ENCODE results near the gene PTH1R. TPM values are rescaled to one million over a fixed set of nuclear protein-coding genes. Genes with fewer than 3 reads are reported as not detected.
"Not testable (repeated sequence)": the region's sequence is repeated elsewhere in the genome, so short reads cannot be mapped to it uniquely, and the experiment has no call there.

PTH1R gene
- total RNA-seq, 2 donors from 2014 or later, result not detected

DNA sequence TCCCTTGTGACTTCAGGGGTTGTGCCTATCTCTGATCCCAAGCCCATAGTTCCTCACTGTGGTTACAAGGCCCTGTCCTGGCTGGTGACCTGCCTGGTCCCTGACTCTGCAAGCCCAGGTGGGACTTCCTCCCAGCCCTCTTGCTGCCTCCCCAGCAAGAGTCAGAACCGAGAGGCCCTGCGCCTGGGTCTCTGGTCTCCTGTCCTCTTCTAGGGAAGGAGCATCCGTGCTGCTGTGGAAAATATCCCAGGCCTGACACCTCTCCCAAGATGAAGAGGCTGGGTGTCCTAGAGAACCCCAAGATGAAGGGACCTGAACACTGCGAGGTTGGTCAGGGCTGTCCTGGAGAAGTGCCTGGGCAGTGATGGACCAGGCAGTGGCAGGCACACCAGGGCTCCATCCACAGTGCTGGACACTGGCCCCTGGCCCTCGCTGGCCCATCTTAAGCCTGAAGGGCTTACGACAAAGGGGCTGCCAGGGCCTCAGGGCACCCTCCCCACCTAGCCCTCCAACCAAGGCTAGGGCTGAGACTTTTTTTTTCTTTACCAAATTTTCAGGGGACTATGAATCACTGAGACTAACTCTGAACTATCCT lies 32.7 kb downstream of the PTH1R start:
- H3K36me3 Mint-ChIP-seq (ENCODE audit: low read depth), result peaks cover 3% of the 10 kb centered on the region
- peaks cover 10% of the 10 kb centered on the region for H3K4me1 Mint-ChIP-seq
- no peak overlapping the region for H3K27ac Mint-ChIP-seq
- ATAC-seq (replicated peaks), result no peak
- H3K27me3 Mint-ChIP-seq, result no peaks in the 10 kb centered on the region
- H3K4me3 Mint-ChIP-seq, result no peak overlapping the region
- no peaks in the 10 kb centered on the region for H3K9me3 Mint-ChIP-seq

- not testable (repeated sequence) for H3K27me3 Mint-ChIP-seq; H3K4me3 Mint-ChIP-seq; H3K9me3 Mint-ChIP-seq; H3K27ac Mint-ChIP-seq; H3K36me3 Mint-ChIP-seq (ENCODE audit: low read depth); ATAC-seq (replicated peaks)
- peaks cover 12% of the 10 kb centered on the region for H3K4me1 Mint-ChIP-seq
Measured at GRCh38 chr3:46910914-46911313, 33.4 kb downstream of the PTH1R start.

- Mint-ChIP-seq H3K4me1 (peaks cover 15% of the 10 kb centered on the region), H3K27ac (no peak overlapping the region), H3K36me3 (ENCODE audit: low read depth) (peaks cover 29% of the 10 kb centered on the region), H3K9me3 (no peaks in the 10 kb centered on the region), H3K27me3 (no peaks in the 10 kb centered on the region), H3K4me3 (no peak overlapping the region)
- ATAC-seq (replicated peaks), result peak; percentile 22
Measured at GRCh38 chr3:46912986-46913385, 35.5 kb downstream of the PTH1R start.

GRCh38 chr3:46913644-46914043 lies 36.1 kb downstream of the PTH1R start:
- Mint-ChIP-seq H3K27me3 (no peaks in the 10 kb centered on the region), H3K9me3 (no peaks in the 10 kb centered on the region), H3K4me3 (no peak overlapping the region), H3K27ac (no peak overlapping the region), H3K36me3 (ENCODE audit: low read depth) (peaks cover 36% of the 10 kb centered on the region), H3K4me1 (peaks cover 15% of the 10 kb centered on the region)
- no peak for ATAC-seq (replicated peaks)

DNA sequence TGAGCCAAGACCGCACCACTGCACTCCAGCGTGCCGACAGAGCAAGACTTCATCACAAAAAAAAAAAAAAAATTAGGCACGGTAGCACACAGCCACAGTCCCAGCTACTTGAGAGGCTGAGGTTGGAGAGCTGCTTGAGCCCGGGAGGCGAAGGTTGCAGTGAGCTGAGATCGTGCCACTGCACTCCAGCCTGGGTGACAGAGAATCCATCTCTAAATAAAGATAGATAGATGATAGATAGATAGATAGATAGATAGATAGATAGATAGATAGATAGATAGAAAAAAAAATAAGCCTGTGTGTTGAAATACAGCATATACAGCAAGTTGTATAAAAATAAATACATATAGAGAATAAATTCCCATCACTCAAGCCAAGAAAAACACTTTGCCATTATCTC lies 37.3 kb downstream of the PTH1R start:
- peaks cover 48% of the 10 kb centered on the region for H3K36me3 Mint-ChIP-seq (ENCODE audit: low read depth)
- no peak overlapping the region for H3K27ac Mint-ChIP-seq
- H3K27me3 Mint-ChIP-seq, result no peaks in the 10 kb centered on the region
- no peak overlapping the region for H3K4me3 Mint-ChIP-seq
- ATAC-seq (replicated peaks), result no peak
- H3K9me3 Mint-ChIP-seq, result no peaks in the 10 kb centered on the region
- peaks cover 15% of the 10 kb centered on the region for H3K4me1 Mint-ChIP-seq

- H3K4me1 Mint-ChIP-seq, result peaks cover 15% of the 10 kb centered on the region
- H3K4me3 Mint-ChIP-seq, result no peak overlapping the region
- peaks cover 53% of the 10 kb centered on the region for H3K36me3 Mint-ChIP-seq (ENCODE audit: low read depth)
- H3K27ac Mint-ChIP-seq, result peak overlapping the region; percentile 0
- peak; percentile 69 for ATAC-seq (replicated peaks)
- no peaks in the 10 kb centered on the region for H3K27me3 Mint-ChIP-seq
- no peaks in the 10 kb centered on the region for H3K9me3 Mint-ChIP-seq
Measured at GRCh38 chr3:46915297-46915822, 37.8 kb downstream of the PTH1R start.

DNA sequence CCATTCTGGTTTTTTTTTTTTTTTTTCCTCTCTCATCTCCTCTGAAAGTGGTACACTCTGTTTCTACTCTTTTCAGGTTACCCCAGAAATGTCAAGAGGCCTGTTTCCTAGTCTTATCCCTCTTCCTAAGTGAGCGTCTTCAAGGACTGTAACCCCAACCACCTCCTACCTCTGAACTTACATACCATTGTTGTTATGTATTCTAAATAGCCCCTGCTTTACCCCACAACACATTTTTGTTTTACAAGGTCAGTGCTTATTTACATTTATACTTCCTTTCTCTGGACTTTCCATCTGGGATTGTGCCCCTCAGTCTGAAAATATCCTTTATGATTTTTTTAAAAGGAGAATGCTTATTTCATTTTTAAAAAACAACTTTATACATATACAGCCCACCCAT lies 38.8 kb downstream of the PTH1R start:
- Mint-ChIP-seq H3K27me3 (no peaks in the 10 kb centered on the region), H3K4me1 (peaks cover 15% of the 10 kb centered on the region), H3K4me3 (no peak overlapping the region), H3K9me3 (no peaks in the 10 kb centered on the region), H3K36me3 (ENCODE audit: low read depth) (peaks cover 62% of the 10 kb centered on the region), H3K27ac (no peak overlapping the region)
- ATAC-seq (replicated peaks), result no peak

- Mint-ChIP-seq H3K36me3 (ENCODE audit: low read depth) (peaks cover 68% of the 10 kb centered on the region), H3K9me3 (no peaks in the 10 kb centered on the region), H3K4me3 (no peak overlapping the region), H3K4me1 (peaks cover 15% of the 10 kb centered on the region), H3K27ac (peak overlapping the region; percentile 7), H3K27me3 (no peaks in the 10 kb centered on the region)
- no peak for ATAC-seq (replicated peaks)
Measured at GRCh38 chr3:46916799-46917198, 39.3 kb downstream of the PTH1R start.

DNA sequence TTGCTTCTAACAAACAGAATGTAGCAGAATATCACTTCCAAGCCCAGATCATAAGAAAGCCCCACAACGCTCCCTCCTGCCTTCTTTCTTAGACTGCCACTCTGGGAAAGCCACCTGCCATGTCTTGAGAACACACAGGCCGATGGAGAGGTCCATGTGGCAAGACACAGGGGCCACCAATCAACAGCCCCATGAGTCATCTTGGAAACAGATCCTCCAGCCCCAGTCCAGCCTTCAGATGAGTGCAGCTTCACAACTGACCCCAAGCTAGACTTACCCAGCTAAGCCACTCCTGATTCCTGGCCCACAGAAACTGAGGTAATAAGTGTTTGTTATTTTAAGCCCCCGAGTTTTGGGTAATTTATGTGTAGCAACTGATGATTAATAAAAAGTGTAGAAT lies 39.7 kb downstream of the PTH1R start:
- no peak for ATAC-seq (replicated peaks)
- H3K9me3 Mint-ChIP-seq, result no peaks in the 10 kb centered on the region
- no peak overlapping the region for H3K4me3 Mint-ChIP-seq
- peak overlapping the region; percentile 7 for H3K27ac Mint-ChIP-seq
- H3K36me3 Mint-ChIP-seq (ENCODE audit: low read depth), result peaks cover 72% of the 10 kb centered on the region
- no peaks in the 10 kb centered on the region for H3K27me3 Mint-ChIP-seq
- peaks cover 15% of the 10 kb centered on the region for H3K4me1 Mint-ChIP-seq

- ATAC-seq (replicated peaks), result no peak
- peaks cover 82% of the 10 kb centered on the region for H3K36me3 Mint-ChIP-seq (ENCODE audit: low read depth)
- no peaks in the 10 kb centered on the region for H3K27me3 Mint-ChIP-seq
- H3K27ac Mint-ChIP-seq, result no peak overlapping the region
- H3K9me3 Mint-ChIP-seq, result no peaks in the 10 kb centered on the region
- H3K4me3 Mint-ChIP-seq, result no peak overlapping the region
- peaks cover 15% of the 10 kb centered on the region for H3K4me1 Mint-ChIP-seq
Measured at GRCh38 chr3:46918202-46918601, 40.7 kb downstream of the PTH1R start.

DNA sequence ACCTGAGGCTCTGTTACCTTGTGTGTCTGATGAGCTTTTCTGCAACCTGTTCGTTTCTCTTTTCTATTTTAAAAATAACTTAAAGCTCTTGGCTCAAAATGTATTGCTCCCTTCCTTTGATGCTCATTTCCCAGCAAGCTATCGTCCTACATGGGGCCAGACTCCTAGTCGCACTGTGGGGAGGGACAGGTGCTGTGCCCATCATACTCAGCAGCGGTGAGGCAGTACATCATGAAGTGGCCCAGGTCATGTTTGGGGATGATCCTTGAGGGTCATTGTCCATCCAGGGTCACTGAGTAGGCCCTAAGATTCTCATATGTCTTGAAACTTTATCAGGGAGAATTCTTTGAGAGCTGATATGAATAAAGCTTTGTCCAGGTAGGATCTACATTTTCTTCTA lies 41.1 kb downstream of the PTH1R start:
- peaks cover 11% of the 10 kb centered on the region for H3K4me1 Mint-ChIP-seq
- peaks cover 86% of the 10 kb centered on the region for H3K36me3 Mint-ChIP-seq (ENCODE audit: low read depth)
- no peak overlapping the region for H3K27ac Mint-ChIP-seq
- H3K4me3 Mint-ChIP-seq, result no peak overlapping the region
- no peaks in the 10 kb centered on the region for H3K27me3 Mint-ChIP-seq
- no peak for ATAC-seq (replicated peaks)
- H3K9me3 Mint-ChIP-seq, result no peaks in the 10 kb centered on the region

- ATAC-seq (replicated peaks), result no peak
- H3K4me3 Mint-ChIP-seq, result no peak overlapping the region
- no peaks in the 10 kb centered on the region for H3K27me3 Mint-ChIP-seq
- peak overlapping the region; percentile 18 for H3K27ac Mint-ChIP-seq
- peaks cover 96% of the 10 kb centered on the region for H3K36me3 Mint-ChIP-seq (ENCODE audit: low read depth)
- H3K4me1 Mint-ChIP-seq, result peaks cover 4% of the 10 kb centered on the region
- no peaks in the 10 kb centered on the region for H3K9me3 Mint-ChIP-seq
Measured at GRCh38 chr3:46921041-46921440, 43.5 kb downstream of the PTH1R start.

DNA sequence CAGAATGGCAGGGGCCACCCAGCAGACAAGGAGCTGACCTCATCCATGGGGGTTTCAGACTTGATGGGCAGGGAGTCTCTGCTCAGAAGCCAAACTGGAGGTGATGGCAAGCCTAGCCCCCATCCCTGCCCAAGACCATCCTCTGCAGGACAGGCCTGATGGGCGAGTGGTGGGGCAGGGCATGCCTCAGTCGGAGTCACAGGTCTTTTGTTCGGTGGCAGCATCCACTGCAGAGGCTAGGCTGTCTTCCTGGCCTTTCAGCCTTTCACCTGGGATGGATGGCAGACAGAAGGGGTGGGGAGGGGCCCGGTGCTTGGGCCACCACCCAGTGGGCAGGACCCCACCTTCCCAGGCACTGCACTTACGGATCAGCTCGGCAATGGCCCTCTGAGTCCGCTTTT lies 44.4 kb downstream of the PTH1R start:
- H3K9me3 Mint-ChIP-seq, result no peaks in the 10 kb centered on the region
- H3K27me3 Mint-ChIP-seq, result no peaks in the 10 kb centered on the region
- ATAC-seq (replicated peaks), result no peak
- H3K27ac Mint-ChIP-seq, result no peak overlapping the region
- no peak overlapping the region for H3K4me3 Mint-ChIP-seq
- peaks cover under 1% of the 10 kb centered on the region for H3K4me1 Mint-ChIP-seq
- peaks cover 96% of the 10 kb centered on the region for H3K36me3 Mint-ChIP-seq (ENCODE audit: low read depth)

- H3K4me1 Mint-ChIP-seq, result peaks cover 6% of the 10 kb centered on the region
- H3K27me3 Mint-ChIP-seq, result no peaks in the 10 kb centered on the region
- H3K27ac Mint-ChIP-seq, result peak overlapping the region; percentile 33
- H3K36me3 Mint-ChIP-seq (ENCODE audit: low read depth), result peaks cover 96% of the 10 kb centered on the region
- no peak for ATAC-seq (replicated peaks)
- no peak overlapping the region for H3K4me3 Mint-ChIP-seq
- H3K9me3 Mint-ChIP-seq, result no peaks in the 10 kb centered on the region
Measured at GRCh38 chr3:46922426-46922825, 44.9 kb downstream of the PTH1R start.

- Mint-ChIP-seq H3K36me3 (ENCODE audit: low read depth) (peaks cover 92% of the 10 kb centered on the region), H3K9me3 (no peaks in the 10 kb centered on the region), H3K4me3 (no peak overlapping the region), H3K27ac (peak overlapping the region; percentile 54), H3K27me3 (no peaks in the 10 kb centered on the region), H3K4me1 (peaks cover 8% of the 10 kb centered on the region)
- ATAC-seq (replicated peaks), result no peak
Measured at GRCh38 chr3:46922871-46923558, 45.5 kb downstream of the PTH1R start.

Data from activated T-helper 17 cell treated with anti-CD3 and anti-CD28 coated beads, Interleukin-2, amount 50 U/mL, for 72 hours (primary cell).